GM12878 (cell line): Measurements from ENCODE around the gene RPA3. TPM values are rescaled to one million over a fixed set of nuclear protein-coding genes. Genes with fewer than 3 reads are reported as not detected.

Experiments used
- ATAC-seq: fragments of 200-7000 bp; cut with Tn5 transposase; 3 replicates; pipeline ENCODE4 v1.9.1; 2020; ENCODE audit warnings: mild to moderate bottlenecking, moderate library complexity
- BruUV-seq: library from RNA; stranded (reverse); fragments of 400-500 nt; replicated peaks from 2 replicates; lab custom pipeline; 2021; lab: Mats Ljungman, UMichigan
- CTCF ChIA-PET: fragments of 300-600 bp; sonication (Branson Sonifier 250); formaldehyde crosslinking; extraction: SDS; loops from one replicate; lab custom pipeline; 2021; ENCODE audit warnings: inconsistent platforms; lab: Yijun Ruan, JAX
- POLR2A ChIA-PET: fragments of 350-600 bp; formaldehyde crosslinking; extraction: SDS; loops from one replicate; lab custom pipeline; 2021; ENCODE audit warnings: inconsistent platforms; lab: Charles Lee
- RAD21 ChIA-PET: fragments of 300-600 bp; sonication (Branson Sonifier 250); formaldehyde crosslinking; loops from one replicate; lab custom pipeline; 2023; ENCODE audit warnings: antibody characterized with exemption; ENCODE audit not compliant: unreplicated experiment; lab: Charles Lee
- SMC1A ChIA-PET: fragments of 300-600 bp; sonication (Branson Sonifier 250); formaldehyde crosslinking; loops from one replicate; lab custom pipeline; 2023; ENCODE audit not compliant: unreplicated experiment, uncharacterized antibody; lab: Charles Lee
- DNase-seq: peaks from one replicate; pipeline ENCODE4 v3.0.0-alpha.2; 2011; ENCODE audit warnings: low read depth, low spot score
- FAIRE-seq: peaks from 3 replicates; lab custom pipeline; 2011; peaks lifted over from hg19 to GRCh38; lab: Jason Lieb, UNC
- H2AFZ ChIP-seq: 2 replicates; pipeline ENCODE4 v1.6.0; 2011; ENCODE audit warnings: low read depth, low read length, control low read depth; ENCODE audit not compliant: control insufficient read depth
- H3K27ac ChIP-seq: 2 replicates; pipeline ENCODE4 v1.5.1; 2011; ENCODE audit warnings: control low read depth; ENCODE audit not compliant: control insufficient read depth, insufficient read depth
- H3K27me3 ChIP-seq, 2 experiments: replicated peaks in 1 of 2; 2 replicates each; pipeline versions ENCODE4 v1.6.0 to v1.6.1; 2011; ENCODE audit warnings: low read length in 1 of 2; ENCODE audit not compliant: control insufficient read depth in 2 of 2, insufficient read depth in 2 of 2
- H3K36me3 ChIP-seq, 2 experiments: 2 replicates each; pipeline ENCODE4 v1.5.1; 2011; ENCODE audit warnings: low read length in 1 of 2; ENCODE audit not compliant: control insufficient read depth in 2 of 2, insufficient read depth in 2 of 2
- H3K4me1 ChIP-seq: 2 replicates; pipeline ENCODE4 v1.6.1; 2011; ENCODE audit warnings: mild to moderate bottlenecking, low read length, moderate library complexity, mixed read lengths; ENCODE audit not compliant: control insufficient read depth, insufficient read depth
- H3K4me2 ChIP-seq: 2 replicates; pipeline ENCODE4 v1.6.0; 2011; ENCODE audit warnings: control low read depth; ENCODE audit not compliant: control insufficient read depth, insufficient read depth
- H3K4me3 ChIP-seq: fragments of 200-600 bp; sonication (generic); 2 replicates; pipeline ENCODE4 v1.5.1; 2016
- H3K79me2 ChIP-seq: 2 replicates; pipeline ENCODE4 v1.6.0; 2011; ENCODE audit warnings: low read length; ENCODE audit not compliant: control insufficient read depth, insufficient read depth
- H3K9ac ChIP-seq: 2 replicates; pipeline ENCODE4 v1.8.0; 2011; ENCODE audit warnings: low read length, control low read depth, mixed read lengths; ENCODE audit not compliant: control insufficient read depth, insufficient read depth
- H3K9me3 ChIP-seq: replicated peaks from 3 replicates; pipeline ENCODE4 v1.5.1; 2011; ENCODE audit warnings: mild to moderate bottlenecking, low read length; ENCODE audit not compliant: control insufficient read depth, insufficient read depth
- H4K20me1 ChIP-seq: 2 replicates; pipeline ENCODE4 v1.6.0; 2011; ENCODE audit not compliant: control insufficient read depth, insufficient read depth
- CEBPB ChIP-seq, 2 experiments: fragments of 150-350 bp in 1 of 2; IDR thresholded peaks; 2 replicates each; pipeline ENCODE4 v1.6.1; 2012 to 2014; ENCODE audit warnings: low read depth in 2 of 2, low read length in 2 of 2, borderline replicate concordance in 1 of 2, inconsistent platforms in 1 of 2
- EP300 ChIP-seq, 2 experiments: fragments of 150-350 bp in 1 of 2; IDR thresholded peaks; 2 replicates each; pipeline ENCODE4 v1.6.1; 2011 to 2012; ENCODE audit warnings: low read depth in 2 of 2, low read length in 2 of 2, borderline replicate concordance in 1 of 2, improper control_type of control experiment in 1 of 2, inconsistent platforms in 1 of 2; ENCODE audit not compliant: control insufficient read depth in 1 of 2
- MTA3 ChIP-seq: IDR thresholded peaks from 2 replicates; pipeline ENCODE4 v1.6.1; 2012; ENCODE audit warnings: low read length, inconsistent platforms, borderline replicate concordance
- NFYA ChIP-seq: IDR thresholded peaks from 2 replicates; pipeline ENCODE4 v1.6.1; 2011; ENCODE audit warnings: low read depth, mild to moderate bottlenecking, low read length, improper control_type of control experiment, borderline replicate concordance
- PML ChIP-seq: IDR thresholded peaks from 2 replicates; pipeline ENCODE4 v1.6.1; 2012; ENCODE audit warnings: low read length, inconsistent platforms
- SIX5 ChIP-seq: IDR thresholded peaks from 2 replicates; pipeline ENCODE4 v1.6.1; 2011; ENCODE audit warnings: mild to moderate bottlenecking, low read depth, low read length, moderate library complexity; ENCODE audit not compliant: severe bottlenecking
- SMC3 ChIP-seq: IDR thresholded peaks from 2 replicates; pipeline ENCODE4 v1.6.1; 2011; ENCODE audit warnings: low read length, improper control_type of control experiment, borderline replicate concordance
- SUZ12 ChIP-seq: fragments of 200-600 bp; sonication (generic); IDR thresholded peaks from one replicate; pipeline ENCODE4 v1.6.1; 2018; ENCODE audit warnings: antibody characterized with exemption, mild to moderate bottlenecking; ENCODE audit not compliant: unreplicated experiment
- TAF1 ChIP-seq: IDR thresholded peaks from 2 replicates; pipeline ENCODE4 v1.6.1; 2011; ENCODE audit warnings: mild to moderate bottlenecking, low read depth, low read length, borderline replicate concordance
- ZNF622 ChIP-seq: fragments of 450-650 bp; IDR thresholded peaks from 2 replicates; pipeline ENCODE4 v1.6.1; 2017; ENCODE audit warnings: mild to moderate bottlenecking, inconsistent platforms
- WGBS: methylation state at CpG from one replicate; pipeline ENCODE4 v1.1.6; 2016; ENCODE audit warnings: low lambda C conversion rate; ENCODE audit not compliant: insufficient replicate concordance, insufficient coverage; ENCODE audit errors: missing lambda C conversion rate; 5-methylcytosine and 5-hydroxymethylcytosine counted together
- in situ Hi-C: fragments of 300-500 bp; cut with MboI; formaldehyde crosslinking; loops from 9 replicates; pipeline ENCODE4 v1.14.3; 2018; ENCODE audit warnings: mixed read lengths
- intact Hi-C: fragments of 100-400 bp; cut with micrococcal nuclease; formaldehyde crosslinking; loops from one replicate; pipeline ENCODE4 v1.14.2; 2022; ENCODE audit not compliant: unreplicated experiment
- polyA plus RNA-seq, 11 experiments: library from polyadenylated mRNA; depleted of rRNA in 4 of 11; unstranded in 6 of 11; stranded (reverse) in 5 of 11; fragments of >200 nt; fragmentation: Nextera tagmentation in 4 of 11; fragmentation: Illumina TruSeq in 1 of 11; extraction: Ambion mirVana in 4 of 11; extraction: Trizol in 1 of 11; gene quantifications; 1 replicate in 1 of 11; 2 replicates in 10 of 11; pipeline versions ENCODE4 v1.2.1 to v1.2.3, GENCODE V29; 2011 to 2016; ENCODE audit warnings: inconsistent platforms in 2 of 11, missing spikeins in 2 of 11, low read depth in 1 of 11
- total RNA-seq, 4 experiments: library from RNA; depleted of rRNA in 3 of 4; stranded (reverse); fragments of >200 nt in 3 of 4; fragmentation: Illumina TruSeq in 1 of 4; extraction: Trizol in 1 of 4; gene quantifications; 2 replicates each; pipeline versions ENCODE4 v1.2.1 to v1.2.3, GENCODE V29; 2013 to 2021
- TF ChIP-seq, protein P1 (sequence below): fragments of 450-650 bp; IDR thresholded peaks from 2 replicates; pipeline ENCODE4 v1.6.1; 2017; ENCODE audit warnings: mild to moderate bottlenecking
- TF ChIP-seq, protein P2 (sequence below): fragments of 450-650 bp; IDR thresholded peaks from 2 replicates; pipeline ENCODE4 v1.6.1; 2018; ENCODE audit warnings: borderline replicate concordance, mild to moderate bottlenecking; ENCODE audit not compliant: partially characterized antibody
- TF ChIP-seq, protein P3 (sequence below): fragments of 450-650 bp; IDR thresholded peaks from 2 replicates; pipeline ENCODE4 v1.6.1; 2017; ENCODE audit warnings: mild to moderate bottlenecking, moderate library complexity

RPA3 gene
- total and polyA plus RNA-seq, 10 of the 15 experiments (the other 5 are each of a cell fraction or from before 2014, with no cell fraction given): 60.2 to 343 (median 112) TPM

DNA sequence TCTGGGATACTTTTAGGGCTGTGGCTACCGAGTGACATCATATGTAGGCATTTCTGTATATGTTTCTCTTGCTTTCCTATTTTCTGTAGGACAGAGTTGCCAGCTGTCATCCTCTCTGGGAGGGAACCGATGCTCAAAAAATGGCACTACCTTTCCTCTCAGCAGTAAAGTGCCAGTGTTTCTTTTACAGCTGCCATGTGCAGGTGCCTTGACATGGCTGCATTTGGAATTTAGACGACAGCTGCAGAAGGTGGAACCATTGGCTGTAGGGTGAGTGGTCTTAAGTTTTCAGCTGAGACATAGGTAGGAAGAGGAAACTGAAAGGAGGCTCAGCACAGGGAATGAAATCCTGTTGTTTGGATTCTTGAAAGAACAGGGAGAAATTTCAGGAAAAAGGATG lies 20.2 kb upstream of the RPA3 start:
- ChIA-PET CTCF (interaction anchor here (0.7 to 3.5 kb wide), 14 partner anchors 9 to 301 kb away, joined by 3 to 27 read pairs (median 6); partner anchors contain the start of gene RPA3), SMC1A (interaction anchor here (0.7 to 8.0 kb wide), 38 partner anchors 9 to 479 kb away, joined by 3 to 87 read pairs (median 6); partner anchors contain the start of genes RPA3 and UMAD1), RAD21 (interaction anchor here (0.7 to 5.5 kb wide), 18 partner anchors 19 to 452 kb away, joined by 3 to 39 read pairs (median 5); partner anchors contain the start of gene RPA3), POLR2A (interaction anchor here (0.7 to 1.4 kb wide), 8 partner anchors 12 to 232 kb away, joined by 3 to 4 read pairs (median 3); no protein-coding TSS in a partner anchor)
- no peaks in the 10 kb centered on the region; a peak in 1 of 4 replicates for H3K36me3 ChIP-seq
- BruUV-seq: no TSS peak
- no peaks in the 10 kb centered on the region for H3K79me2 ChIP-seq
- H3K9me3 ChIP-seq: no peaks in the 10 kb centered on the region
- intact Hi-C loops: loop anchor here (2.0 kb wide), 1 partner anchor 18 kb away; no protein-coding TSS in a partner anchor
- no peak overlapping the region for H3K27ac ChIP-seq
- FAIRE-seq: no peak
- WGBS: 96% methylated on average over 3 of the region's 3 CpGs
- no peak overlapping the region for H3K4me2 ChIP-seq
- no peak overlapping the region for H3K4me3 ChIP-seq
- H3K27me3 ChIP-seq: no peaks in the 10 kb centered on the region
- peaks cover 5% of the 10 kb centered on the region; the same call in 1 of the 2 replicates for H3K4me1 ChIP-seq
- no peak for DNase-seq
- H2AFZ ChIP-seq: no peak overlapping the region
- ATAC-seq: peak; percentile 37; the same call in 2 of the 3 replicates
- H4K20me1 ChIP-seq: no peaks in the 10 kb centered on the region
- no peak overlapping the region for H3K9ac ChIP-seq
- in situ Hi-C loops: no loop called here
- no peak for TF ChIP-seq SMC3
- no peak for TF ChIP-seq MTA3
- TF ChIP-seq, protein P1, sequence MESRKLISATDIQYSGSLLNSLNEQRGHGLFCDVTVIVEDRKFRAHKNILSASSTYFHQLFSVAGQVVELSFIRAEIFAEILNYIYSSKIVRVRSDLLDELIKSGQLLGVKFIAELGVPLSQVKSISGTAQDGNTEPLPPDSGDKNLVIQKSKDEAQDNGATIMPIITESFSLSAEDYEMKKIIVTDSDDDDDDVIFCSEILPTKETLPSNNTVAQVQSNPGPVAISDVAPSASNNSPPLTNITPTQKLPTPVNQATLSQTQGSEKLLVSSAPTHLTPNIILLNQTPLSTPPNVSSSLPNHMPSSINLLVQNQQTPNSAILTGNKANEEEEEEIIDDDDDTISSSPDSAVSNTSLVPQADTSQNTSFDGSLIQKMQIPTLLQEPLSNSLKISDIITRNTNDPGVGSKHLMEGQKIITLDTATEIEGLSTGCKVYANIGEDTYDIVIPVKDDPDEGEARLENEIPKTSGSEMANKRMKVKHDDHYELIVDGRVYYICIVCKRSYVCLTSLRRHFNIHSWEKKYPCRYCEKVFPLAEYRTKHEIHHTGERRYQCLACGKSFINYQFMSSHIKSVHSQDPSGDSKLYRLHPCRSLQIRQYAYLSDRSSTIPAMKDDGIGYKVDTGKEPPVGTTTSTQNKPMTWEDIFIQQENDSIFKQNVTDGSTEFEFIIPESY: no peak
- no peak for TF ChIP-seq ZNF622
- TF ChIP-seq, protein P2, sequence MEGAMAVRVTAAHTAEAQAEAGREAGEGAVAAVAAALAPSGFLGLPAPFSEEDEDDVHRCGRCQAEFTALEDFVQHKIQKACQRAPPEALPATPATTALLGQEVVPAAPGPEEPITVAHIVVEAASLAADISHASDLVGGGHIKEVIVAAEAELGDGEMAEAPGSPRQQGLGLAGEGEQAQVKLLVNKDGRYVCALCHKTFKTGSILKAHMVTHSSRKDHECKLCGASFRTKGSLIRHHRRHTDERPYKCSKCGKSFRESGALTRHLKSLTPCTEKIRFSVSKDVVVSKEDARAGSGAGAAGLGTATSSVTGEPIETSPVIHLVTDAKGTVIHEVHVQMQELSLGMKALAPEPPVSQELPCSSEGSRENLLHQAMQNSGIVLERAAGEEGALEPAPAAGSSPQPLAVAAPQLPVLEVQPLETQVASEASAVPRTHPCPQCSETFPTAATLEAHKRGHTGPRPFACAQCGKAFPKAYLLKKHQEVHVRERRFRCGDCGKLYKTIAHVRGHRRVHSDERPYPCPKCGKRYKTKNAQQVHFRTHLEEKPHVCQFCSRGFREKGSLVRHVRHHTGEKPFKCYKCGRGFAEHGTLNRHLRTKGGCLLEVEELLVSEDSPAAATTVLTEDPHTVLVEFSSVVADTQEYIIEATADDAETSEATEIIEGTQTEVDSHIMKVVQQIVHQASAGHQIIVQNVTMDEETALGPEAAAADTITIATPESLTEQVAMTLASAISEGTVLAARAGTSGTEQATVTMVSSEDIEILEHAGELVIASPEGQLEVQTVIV: no peak
- TF ChIP-seq SIX5: no peak
- TF ChIP-seq PML: no peak
- TF ChIP-seq, protein P3, sequence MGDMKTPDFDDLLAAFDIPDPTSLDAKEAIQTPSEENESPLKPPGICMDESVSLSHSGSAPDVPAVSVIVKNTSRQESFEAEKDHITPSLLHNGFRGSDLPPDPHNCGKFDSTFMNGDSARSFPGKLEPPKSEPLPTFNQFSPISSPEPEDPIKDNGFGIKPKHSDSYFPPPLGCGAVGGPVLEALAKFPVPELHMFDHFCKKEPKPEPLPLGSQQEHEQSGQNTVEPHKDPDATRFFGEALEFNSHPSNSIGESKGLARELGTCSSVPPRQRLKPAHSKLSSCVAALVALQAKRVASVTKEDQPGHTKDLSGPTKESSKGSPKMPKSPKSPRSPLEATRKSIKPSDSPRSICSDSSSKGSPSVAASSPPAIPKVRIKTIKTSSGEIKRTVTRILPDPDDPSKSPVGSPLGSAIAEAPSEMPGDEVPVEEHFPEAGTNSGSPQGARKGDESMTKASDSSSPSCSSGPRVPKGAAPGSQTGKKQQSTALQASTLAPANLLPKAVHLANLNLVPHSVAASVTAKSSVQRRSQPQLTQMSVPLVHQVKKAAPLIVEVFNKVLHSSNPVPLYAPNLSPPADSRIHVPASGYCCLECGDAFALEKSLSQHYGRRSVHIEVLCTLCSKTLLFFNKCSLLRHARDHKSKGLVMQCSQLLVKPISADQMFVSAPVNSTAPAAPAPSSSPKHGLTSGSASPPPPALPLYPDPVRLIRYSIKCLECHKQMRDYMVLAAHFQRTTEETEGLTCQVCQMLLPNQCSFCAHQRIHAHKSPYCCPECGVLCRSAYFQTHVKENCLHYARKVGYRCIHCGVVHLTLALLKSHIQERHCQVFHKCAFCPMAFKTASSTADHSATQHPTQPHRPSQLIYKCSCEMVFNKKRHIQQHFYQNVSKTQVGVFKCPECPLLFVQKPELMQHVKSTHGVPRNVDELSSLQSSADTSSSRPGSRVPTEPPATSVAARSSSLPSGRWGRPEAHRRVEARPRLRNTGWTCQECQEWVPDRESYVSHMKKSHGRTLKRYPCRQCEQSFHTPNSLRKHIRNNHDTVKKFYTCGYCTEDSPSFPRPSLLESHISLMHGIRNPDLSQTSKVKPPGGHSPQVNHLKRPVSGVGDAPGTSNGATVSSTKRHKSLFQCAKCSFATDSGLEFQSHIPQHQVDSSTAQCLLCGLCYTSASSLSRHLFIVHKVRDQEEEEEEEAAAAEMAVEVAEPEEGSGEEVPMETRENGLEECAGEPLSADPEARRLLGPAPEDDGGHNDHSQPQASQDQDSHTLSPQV: no peak
- no peak for TF ChIP-seq CEBPB (IDR thresholded peaks at IDR 0.05; ENCODE audit: borderline replicate concordance in 1 of 2, low read depth in 2 of 2, low read length in 2 of 2)
- no peak for TF ChIP-seq EP300 (IDR thresholded peaks at IDR 0.05; ENCODE audit: borderline replicate concordance in 1 of 2, control insufficient read depth in 1 of 2, low read depth in 2 of 2, low read length in 2 of 2)
- no peak for TF ChIP-seq SUZ12
- TF ChIP-seq NFYA: no peak
- no peak for TF ChIP-seq TAF1
